ENCODE data around the gene RPL38.

RPL38 gene

DNA sequence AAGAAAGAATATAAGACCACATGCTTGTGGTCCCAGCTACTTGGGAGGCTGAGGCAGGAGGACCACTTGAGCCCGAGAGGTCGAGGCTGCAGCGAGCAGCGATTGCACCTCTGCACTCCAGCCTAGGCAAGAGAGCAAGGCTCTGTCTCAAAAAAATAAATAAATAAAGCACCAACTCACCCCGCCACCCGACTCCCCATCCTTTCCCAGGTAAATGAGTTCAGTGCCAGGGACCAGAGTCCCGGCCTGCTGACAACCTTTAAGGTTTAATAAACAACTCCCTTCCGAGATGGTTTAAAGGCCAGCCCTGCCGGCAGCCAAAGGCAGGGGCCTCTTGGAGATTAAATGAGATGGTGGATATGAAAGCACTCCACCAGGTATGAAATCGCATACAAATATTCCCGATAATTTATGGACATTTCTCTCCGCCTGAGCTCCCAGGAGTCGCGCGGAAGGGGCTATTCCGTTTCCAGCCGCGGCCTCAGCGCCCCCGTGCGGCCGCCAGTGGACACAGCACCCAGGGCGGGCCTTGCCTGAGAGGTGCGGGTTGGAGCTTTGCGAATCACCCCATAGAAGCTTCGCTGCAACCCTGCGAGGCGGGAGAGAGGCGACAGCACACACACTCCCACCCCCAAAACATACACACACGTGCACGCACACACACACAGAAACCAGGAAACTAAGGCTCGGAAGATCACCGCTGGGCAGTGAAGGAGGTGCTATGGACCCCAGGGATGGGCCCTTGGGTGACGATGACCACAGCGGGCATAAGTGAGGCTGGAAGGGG is 4.0 kb upstream of the RPL38 start:
- peak; percentile 78 for TF ChIP-seq CTCF (conservative IDR thresholded peaks at IDR 0.05; ENCODE audit: control insufficient read depth, insufficient read depth, low read depth, low read length)
- H3K4me3 ChIP-seq (ENCODE audit: control insufficient read depth, low read depth, low read length): no peak overlapping the region
- peak; percentile 41 for DNase-seq (ENCODE audit: low read depth)

DNA sequence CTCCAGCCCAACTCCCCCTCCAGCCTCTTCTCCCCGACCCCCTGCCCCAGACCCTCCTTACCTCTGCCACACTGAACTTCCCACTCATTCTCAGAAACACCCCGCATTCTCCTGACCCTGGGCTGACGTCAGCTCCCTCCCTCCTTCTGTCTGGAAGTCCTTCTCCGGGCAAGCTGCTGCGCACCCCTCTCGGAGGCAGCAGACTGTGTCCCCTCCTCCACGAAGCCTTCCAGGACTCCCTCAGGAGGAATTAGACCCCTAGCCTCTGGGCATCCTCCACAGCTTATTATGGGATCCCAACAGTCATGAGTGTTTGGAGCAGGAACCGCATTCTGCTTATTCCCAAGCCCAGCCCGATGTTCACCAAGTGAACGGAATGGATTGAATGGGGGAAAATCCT is 3.4 kb upstream of the RPL38 start:
- no peak for TF ChIP-seq CTCF (conservative IDR thresholded peaks at IDR 0.05; ENCODE audit: control insufficient read depth, insufficient read depth, low read depth, low read length)
- no peak for DNase-seq (ENCODE audit: low read depth)
- H3K4me3 ChIP-seq (ENCODE audit: control insufficient read depth, low read depth, low read length): no peak overlapping the region

DNA sequence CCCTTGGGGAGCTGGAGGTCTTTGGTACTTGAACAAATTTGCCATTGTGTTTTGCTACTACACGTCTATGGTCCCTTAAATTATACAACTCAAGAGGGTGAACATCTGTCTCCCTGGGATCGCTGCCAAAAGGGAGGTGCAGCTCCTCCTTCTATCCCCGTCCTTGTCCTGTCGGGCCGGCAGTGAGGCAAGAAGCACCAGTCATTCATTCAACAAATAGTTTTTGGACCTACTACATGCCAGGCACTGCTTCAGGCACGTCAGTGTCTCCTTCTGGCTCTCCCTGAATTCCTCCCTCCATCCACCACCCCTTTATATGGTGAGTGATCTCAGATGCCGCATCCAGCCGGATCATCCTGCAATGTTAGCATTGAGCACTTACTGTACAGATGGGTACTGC is 2.2 kb upstream of the RPL38 start:
- no peak for TF ChIP-seq CTCF (conservative IDR thresholded peaks at IDR 0.05; ENCODE audit: control insufficient read depth, insufficient read depth, low read depth, low read length)
- peak; percentile 80 for DNase-seq (ENCODE audit: low read depth)
- no peak overlapping the region for H3K4me3 ChIP-seq (ENCODE audit: control insufficient read depth, low read depth, low read length)

DNA sequence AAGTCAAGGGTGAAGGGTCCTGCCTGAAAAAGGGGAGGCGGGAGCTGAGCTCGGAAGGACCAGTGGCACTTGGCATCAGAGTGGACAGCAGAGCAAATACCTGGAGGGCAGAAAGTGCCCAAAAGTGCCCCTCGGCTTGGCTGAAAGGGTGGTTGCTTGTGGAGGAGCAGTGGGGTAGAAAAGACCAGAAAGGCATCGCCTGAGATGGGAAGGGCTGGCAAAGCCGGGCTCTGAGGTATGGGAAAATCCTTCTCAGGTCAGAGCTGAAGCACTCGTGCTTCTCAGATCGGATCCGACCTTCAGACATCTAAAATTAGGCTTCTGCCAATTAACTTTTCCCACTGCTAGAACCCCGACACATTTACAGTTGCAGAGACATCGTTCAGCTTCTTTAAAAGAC is 1.5 kb upstream of the RPL38 start:
- TF ChIP-seq CTCF (conservative IDR thresholded peaks at IDR 0.05; ENCODE audit: control insufficient read depth, insufficient read depth, low read depth, low read length): no peak
- H3K4me3 ChIP-seq (ENCODE audit: control insufficient read depth, low read depth, low read length): no peak overlapping the region
- no peak for DNase-seq (ENCODE audit: low read depth)

DNA sequence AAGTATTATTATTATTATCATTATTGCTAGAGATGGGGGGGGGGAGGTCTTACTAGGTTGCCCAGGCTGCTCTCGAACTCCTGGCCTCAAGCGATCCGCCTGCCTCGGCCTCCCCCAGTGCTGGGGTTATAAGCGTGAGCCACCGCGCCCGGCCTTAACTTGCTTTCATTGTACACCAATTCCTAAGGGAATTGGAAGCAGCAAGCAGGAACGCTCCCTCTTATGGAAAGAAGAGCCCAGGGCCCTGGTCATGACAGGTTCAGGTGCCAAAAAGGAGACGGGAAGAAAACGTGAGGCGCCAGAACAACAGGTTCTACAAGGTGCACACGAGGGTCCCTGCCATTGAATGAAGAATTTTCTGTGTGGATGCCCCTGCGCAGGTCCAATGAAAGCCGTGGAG is 540 bp upstream of the RPL38 start:
- no peak for TF ChIP-seq CTCF (conservative IDR thresholded peaks at IDR 0.05; ENCODE audit: control insufficient read depth, insufficient read depth, low read depth, low read length)
- no peak for DNase-seq (ENCODE audit: low read depth)
- peak overlapping the region; percentile 97 for H3K4me3 ChIP-seq (ENCODE audit: control insufficient read depth, low read depth, low read length)

- DNase-seq (ENCODE audit: low read depth): no peak
- peak overlapping the region; percentile 97 for H3K4me3 ChIP-seq (ENCODE audit: control insufficient read depth, low read depth, low read length)
These were observed 996 bp downstream of the RPL38 start for GRCh38 chr17:74204474-74204873.

More at GRCh38 chr17:74204474-74204873, 996 bp downstream of the RPL38 start:
- no peak for TF ChIP-seq CTCF (conservative IDR thresholded peaks at IDR 0.05; ENCODE audit: control insufficient read depth, insufficient read depth, low read depth, low read length)

Data from fibroblast of mammary gland (primary cell).